ENCODE data around the gene UBE2D2. TPM values are rescaled to one million over a fixed set of nuclear protein-coding genes. Genes with fewer than 3 reads are reported as not detected.

UBE2D2 gene
- total and polyA plus RNA-seq, 2 experiments from 2014 or later: 120 to 172 TPM

- Histone ChIP-seq H3K9me2 (ENCODE audit: insufficient read depth) (no peaks in the 10 kb centered on the region), H2AFZ (no peak overlapping the region), H3K4me3 (peak overlapping the region; percentile 34; the same call in 1 of the 2 replicates), H3K36me3 (ENCODE audit: insufficient read depth) (no peaks in the 10 kb centered on the region), H3K4me2 (peak overlapping the region; percentile 98), H3K4me1 (ENCODE audit: insufficient read depth) (peaks cover 59% of the 10 kb centered on the region), H3K27me3 (ENCODE audit: insufficient read depth) (0 out of 2 replicates have a peak, but pooled peaks cover 6% of the 10 kb centered on the region), H3K27ac (ENCODE audit: low read depth) (no peak overlapping the region), H4K20me1 (replicated peaks; ENCODE audit: insufficient read depth) (peaks cover 56% of the 10 kb centered on the region), H3K79me2 (replicated peaks; ENCODE audit: insufficient read depth) (peaks cover 91% of the 10 kb centered on the region), H3F3A (replicated peaks; ENCODE audit: low read depth) (peaks cover 25% of the 10 kb centered on the region)
- no peak for TF ChIP-seq POLR2AphosphoS5 (IDR thresholded peaks at IDR 0.05; ENCODE audit: low read depth)
- TF ChIP-seq, protein P1, sequence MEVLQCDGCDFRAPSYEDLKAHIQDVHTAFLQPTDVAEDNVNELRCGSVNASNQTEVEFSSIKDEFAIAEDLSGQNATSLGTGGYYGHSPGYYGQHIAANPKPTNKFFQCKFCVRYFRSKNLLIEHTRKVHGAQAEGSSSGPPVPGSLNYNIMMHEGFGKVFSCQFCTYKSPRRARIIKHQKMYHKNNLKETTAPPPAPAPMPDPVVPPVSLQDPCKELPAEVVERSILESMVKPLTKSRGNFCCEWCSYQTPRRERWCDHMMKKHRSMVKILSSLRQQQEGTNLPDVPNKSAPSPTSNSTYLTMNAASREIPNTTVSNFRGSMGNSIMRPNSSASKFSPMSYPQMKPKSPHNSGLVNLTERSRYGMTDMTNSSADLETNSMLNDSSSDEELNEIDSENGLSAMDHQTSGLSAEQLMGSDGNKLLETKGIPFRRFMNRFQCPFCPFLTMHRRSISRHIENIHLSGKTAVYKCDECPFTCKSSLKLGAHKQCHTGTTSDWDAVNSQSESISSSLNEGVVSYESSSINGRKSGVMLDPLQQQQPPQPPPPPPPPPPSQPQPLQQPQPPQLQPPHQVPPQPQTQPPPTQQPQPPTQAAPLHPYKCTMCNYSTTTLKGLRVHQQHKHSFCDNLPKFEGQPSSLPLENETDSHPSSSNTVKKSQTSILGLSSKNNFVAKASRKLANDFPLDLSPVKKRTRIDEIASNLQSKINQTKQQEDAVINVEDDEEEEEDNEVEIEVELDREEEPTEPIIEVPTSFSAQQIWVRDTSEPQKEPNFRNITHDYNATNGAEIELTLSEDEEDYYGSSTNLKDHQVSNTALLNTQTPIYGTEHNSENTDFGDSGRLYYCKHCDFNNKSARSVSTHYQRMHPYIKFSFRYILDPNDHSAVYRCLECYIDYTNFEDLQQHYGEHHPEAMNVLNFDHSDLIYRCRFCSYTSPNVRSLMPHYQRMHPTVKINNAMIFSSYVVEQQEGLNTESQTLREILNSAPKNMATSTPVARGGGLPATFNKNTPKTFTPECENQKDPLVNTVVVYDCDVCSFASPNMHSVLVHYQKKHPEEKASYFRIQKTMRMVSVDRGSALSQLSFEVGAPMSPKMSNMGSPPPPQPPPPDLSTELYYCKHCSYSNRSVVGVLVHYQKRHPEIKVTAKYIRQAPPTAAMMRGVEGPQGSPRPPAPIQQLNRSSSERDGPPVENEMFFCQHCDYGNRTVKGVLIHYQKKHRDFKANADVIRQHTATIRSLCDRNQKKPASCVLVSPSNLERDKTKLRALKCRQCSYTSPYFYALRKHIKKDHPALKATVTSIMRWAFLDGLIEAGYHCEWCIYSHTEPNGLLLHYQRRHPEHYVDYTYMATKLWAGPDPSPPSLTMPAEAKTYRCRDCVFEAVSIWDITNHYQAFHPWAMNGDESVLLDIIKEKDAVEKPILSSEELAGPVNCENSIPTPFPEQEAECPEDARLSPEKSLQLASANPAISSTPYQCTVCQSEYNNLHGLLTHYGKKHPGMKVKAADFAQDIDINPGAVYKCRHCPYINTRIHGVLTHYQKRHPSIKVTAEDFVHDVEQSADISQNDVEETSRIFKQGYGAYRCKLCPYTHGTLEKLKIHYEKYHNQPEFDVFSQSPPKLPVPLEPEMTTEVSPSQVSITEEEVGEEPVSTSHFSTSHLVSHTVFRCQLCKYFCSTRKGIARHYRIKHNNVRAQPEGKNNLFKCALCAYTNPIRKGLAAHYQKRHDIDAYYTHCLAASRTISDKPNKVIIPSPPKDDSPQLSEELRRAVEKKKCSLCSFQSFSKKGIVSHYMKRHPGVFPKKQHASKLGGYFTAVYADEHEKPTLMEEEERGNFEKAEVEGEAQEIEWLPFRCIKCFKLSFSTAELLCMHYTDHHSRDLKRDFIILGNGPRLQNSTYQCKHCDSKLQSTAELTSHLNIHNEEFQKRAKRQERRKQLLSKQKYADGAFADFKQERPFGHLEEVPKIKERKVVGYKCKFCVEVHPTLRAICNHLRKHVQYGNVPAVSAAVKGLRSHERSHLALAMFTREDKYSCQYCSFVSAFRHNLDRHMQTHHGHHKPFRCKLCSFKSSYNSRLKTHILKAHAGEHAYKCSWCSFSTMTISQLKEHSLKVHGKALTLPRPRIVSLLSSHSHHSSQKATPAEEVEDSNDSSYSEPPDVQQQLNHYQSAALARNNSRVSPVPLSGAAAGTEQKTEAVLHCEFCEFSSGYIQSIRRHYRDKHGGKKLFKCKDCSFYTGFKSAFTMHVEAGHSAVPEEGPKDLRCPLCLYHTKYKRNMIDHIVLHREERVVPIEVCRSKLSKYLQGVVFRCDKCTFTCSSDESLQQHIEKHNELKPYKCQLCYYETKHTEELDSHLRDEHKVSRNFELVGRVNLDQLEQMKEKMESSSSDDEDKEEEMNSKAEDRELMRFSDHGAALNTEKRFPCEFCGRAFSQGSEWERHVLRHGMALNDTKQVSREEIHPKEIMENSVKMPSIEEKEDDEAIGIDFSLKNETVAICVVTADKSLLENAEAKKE (CRISPR knock-in tag; IDR thresholded peaks at IDR 0.05): no peak
- TF ChIP-seq STAT1 (IDR thresholded peaks at IDR 0.05; ENCODE audit: unreplicated experiment): no peak
- TF ChIP-seq JUNB (IDR thresholded peaks at IDR 0.05; ENCODE audit: unreplicated experiment): no peak
- no peak for TF ChIP-seq ZNF114 (CRISPR knock-in tag; IDR thresholded peaks at IDR 0.05)
- no peak for TF ChIP-seq ZNF331 (CRISPR knock-in tag; IDR thresholded peaks at IDR 0.05; ENCODE audit: low read depth)
- no peak for TF ChIP-seq EZH2 (IDR thresholded peaks at IDR 0.05; ENCODE audit: low read depth, unreplicated experiment)
- no peak for TF ChIP-seq NANOG (IDR thresholded peaks at IDR 0.05; ENCODE audit: borderline replicate concordance)
- TF ChIP-seq, protein P2, sequence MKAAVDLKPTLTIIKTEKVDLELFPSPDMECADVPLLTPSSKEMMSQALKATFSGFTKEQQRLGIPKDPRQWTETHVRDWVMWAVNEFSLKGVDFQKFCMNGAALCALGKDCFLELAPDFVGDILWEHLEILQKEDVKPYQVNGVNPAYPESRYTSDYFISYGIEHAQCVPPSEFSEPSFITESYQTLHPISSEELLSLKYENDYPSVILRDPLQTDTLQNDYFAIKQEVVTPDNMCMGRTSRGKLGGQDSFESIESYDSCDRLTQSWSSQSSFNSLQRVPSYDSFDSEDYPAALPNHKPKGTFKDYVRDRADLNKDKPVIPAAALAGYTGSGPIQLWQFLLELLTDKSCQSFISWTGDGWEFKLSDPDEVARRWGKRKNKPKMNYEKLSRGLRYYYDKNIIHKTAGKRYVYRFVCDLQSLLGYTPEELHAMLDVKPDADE (IDR thresholded peaks at IDR 0.05): no peak
- TF ChIP-seq, protein P3, sequence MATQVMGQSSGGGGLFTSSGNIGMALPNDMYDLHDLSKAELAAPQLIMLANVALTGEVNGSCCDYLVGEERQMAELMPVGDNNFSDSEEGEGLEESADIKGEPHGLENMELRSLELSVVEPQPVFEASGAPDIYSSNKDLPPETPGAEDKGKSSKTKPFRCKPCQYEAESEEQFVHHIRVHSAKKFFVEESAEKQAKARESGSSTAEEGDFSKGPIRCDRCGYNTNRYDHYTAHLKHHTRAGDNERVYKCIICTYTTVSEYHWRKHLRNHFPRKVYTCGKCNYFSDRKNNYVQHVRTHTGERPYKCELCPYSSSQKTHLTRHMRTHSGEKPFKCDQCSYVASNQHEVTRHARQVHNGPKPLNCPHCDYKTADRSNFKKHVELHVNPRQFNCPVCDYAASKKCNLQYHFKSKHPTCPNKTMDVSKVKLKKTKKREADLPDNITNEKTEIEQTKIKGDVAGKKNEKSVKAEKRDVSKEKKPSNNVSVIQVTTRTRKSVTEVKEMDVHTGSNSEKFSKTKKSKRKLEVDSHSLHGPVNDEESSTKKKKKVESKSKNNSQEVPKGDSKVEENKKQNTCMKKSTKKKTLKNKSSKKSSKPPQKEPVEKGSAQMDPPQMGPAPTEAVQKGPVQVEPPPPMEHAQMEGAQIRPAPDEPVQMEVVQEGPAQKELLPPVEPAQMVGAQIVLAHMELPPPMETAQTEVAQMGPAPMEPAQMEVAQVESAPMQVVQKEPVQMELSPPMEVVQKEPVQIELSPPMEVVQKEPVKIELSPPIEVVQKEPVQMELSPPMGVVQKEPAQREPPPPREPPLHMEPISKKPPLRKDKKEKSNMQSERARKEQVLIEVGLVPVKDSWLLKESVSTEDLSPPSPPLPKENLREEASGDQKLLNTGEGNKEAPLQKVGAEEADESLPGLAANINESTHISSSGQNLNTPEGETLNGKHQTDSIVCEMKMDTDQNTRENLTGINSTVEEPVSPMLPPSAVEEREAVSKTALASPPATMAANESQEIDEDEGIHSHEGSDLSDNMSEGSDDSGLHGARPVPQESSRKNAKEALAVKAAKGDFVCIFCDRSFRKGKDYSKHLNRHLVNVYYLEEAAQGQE (IDR thresholded peaks at IDR 0.05; ENCODE audit: unreplicated experiment): no peak
- TF ChIP-seq CREB1 (CRISPR knock-in tag; IDR thresholded peaks at IDR 0.05; ENCODE audit: low read depth): no peak
- no peak for ATAC-seq
- DNase-seq (ENCODE audit: low spot score): no peak
- Mint-ChIP-seq H3K27me3 (ENCODE audit: insufficient read depth, low read depth, poor library complexity) (peaks cover 26% of the 10 kb centered on the region), H3K27ac (no peak overlapping the region; the same call in 1 of the 2 replicates), H3K9me3 (peaks cover 5% of the 10 kb centered on the region; the same call in 1 of the 3 replicates), H3K4me3 (peak overlapping the region; percentile 99), H3K4me1 (peaks cover 60% of the 10 kb centered on the region), H3K36me3 (ENCODE audit: low read depth) (peaks cover 4% of the 10 kb centered on the region; the same call in 2 of the 3 replicates)
Observed at GRCh38 chr5:139652788-139653241, 91.7 kb downstream of the UBE2D2 start.
